NK-92 (cell line): ENCODE measurements around the gene RAB30.
"Not testable (repeated sequence)": the region's sequence is repeated elsewhere in the genome, so short reads cannot be mapped to it uniquely, and the experiment has no call there.

ENCODE experiments used
- DNase-seq: peaks from one replicate; lab custom pipeline; 2025; ENCODE audit not compliant: unreplicated experiment; lab: John Stamatoyannopoulos, UW

The RAB30 gene

DNA sequence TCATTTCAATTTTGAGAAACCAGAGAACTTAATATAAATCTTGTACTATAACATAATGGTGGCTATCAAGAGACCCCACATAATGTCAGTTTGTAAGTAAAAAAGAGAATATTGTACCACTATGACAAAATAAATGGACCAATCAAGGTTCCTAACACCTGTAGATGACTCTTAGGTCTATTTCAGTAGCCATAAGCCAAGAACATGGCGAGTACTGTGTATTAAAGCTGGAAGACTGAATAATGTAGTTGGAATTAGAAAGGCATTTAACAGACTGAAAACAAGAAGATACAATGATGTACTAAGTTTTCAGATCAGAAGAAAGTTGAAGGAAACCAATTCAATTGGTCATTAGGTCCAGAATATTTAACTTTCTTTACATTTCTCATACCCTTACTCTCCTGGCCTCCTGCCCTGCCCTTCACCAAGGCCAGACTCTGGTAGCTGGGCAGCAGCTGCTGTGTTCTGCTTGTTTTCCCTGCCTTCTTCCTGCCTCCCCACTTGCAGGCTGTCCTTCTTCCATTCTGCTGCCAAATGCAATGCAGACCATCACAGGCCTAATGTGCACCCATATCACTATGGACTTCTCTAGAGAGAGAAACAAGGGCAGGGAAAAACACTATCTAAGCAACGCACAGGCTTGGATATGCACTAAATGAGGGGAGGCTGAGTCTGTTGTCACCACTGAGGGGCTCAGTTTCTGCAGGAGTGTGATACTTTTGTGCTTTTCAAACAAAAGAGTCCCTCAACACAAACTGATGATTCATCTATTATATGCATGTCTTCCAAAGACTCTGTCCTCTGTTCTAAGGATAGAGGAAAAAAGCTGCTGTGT lies 60.1 kb downstream of the RAB30 start:
- no peak for DNase-seq

DNA sequence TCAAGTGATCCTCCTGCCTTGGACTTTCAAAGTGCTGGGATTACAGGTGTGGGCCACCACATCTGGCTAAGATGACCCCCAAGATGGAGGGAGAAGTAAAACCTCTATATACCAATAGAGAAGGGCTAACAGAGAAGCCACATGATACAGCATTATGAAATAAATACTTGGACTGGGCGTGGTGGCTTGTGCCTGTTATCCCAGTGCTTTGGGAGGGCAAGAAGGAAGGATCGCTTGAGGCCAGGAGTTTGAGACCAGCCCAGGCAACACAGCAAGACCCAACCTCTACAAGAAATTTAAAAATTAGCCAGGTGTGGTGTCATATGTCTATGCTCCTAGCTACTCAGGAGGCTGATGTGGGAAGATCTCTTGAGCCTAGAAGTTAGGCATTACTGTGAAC lies 61.7 kb downstream of the RAB30 start:
- no peak for DNase-seq

DNA sequence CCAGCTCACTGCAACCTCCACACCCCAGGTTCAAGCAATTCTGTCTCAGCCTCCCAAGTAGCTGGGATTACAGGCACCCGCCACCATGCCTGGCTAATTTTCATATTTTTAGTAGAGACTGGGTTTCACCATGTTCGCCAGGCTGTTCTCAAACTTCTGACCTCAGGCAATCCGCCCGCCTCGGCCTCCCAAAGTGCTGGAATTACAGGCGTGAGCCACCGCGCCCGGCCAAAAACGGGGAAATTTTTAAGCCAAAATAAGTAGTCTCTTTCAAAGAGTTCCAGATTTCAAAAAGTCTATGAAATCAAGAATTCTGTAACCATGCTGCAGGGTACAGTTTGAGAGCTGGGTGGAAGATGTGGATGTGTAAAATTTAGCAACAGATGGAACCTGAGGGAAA lies 62.6 kb downstream of the RAB30 start:
- DNase-seq = not testable (repeated sequence)

DNA sequence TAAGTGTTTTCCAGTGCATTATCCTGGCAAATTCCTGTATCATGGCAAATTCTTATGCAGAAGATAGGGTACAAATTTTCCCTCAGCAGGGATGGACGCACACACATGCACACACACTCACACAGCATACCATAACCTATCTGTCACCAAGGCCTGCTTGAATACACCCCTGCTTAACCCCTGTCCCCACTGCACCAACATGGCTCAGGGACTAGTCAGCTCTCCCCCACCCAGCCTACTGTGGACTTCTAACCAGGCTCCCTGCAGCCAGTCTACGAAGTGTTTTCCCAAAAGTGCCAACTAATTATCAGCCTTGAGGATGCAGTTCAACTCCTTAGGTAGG lies 63.1 kb downstream of the RAB30 start:
- DNase-seq = no peak

DNA sequence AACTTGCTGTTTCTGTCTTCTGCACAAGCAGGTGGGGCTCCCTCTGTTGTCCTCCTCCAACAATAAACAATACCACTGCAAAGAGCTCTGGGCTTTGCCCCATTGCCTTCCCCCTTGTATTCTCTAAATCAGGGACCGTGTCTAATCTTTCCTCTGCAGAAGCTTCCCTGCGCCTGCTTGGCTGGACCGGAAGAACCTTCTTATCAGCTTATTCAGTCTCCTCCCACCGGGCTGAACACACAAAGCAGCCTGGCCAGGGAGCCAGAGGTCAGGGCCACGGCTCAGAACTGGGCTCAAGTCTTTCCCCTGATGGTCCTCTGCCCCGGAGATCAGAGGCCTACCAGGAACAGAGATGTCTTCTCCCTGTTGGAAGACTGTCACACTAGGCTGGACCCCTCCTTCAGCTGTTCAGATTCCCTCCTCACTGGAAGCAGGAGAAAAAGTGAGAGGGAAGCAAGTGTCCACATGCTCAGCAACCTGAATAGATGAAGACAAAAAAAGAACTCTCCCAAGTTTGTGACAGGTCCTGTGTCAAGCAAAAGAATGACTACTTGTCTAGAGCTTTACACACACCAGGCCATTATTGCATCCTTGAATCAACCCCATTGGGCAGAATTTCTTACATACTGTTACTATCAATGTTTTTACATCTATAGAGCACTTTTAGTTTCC lies 63.7 kb downstream of the RAB30 start:
- no peak for DNase-seq

DNA sequence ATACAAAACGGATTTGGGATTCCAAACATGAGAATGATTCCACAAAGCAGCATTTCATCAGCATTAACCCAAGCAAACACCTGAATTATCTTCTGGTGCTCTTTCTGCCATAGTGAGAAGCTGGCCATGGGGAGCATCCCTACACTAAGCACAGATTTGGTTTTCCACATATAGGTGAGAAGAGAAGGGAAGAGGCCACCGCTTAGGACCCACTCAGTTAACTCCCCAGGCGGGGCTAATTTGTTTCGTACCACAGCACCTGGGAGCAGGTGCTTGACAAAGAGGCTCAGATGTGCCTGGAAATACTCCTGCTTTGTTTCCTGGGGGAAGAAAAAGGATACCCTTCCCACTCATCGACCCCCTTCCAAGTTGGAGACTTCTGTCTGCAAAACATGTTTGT lies 64.2 kb downstream of the RAB30 start:
- DNase-seq = no peak

DNA sequence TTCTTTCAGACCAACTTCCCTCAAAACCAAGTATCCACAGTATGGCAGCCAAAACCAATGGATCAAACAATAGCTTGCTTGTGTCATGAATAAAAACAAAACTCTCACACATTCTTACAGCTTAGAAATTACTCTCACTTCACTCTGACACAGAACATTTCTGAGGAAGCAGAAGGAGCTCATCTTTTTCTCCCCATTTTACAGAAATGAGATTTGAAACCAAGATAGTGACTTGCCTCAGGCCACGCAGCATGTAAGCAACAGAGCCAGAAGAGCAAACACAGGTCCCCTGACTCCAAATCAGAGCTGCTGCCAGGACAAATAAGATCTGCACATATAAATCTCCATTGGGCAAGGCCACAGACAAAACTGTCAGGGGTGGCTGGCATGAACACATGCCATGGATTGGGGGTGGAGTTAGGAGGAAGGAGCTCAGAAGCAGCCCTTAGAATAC lies 64.8 kb downstream of the RAB30 start:
- DNase-seq = no peak

DNA sequence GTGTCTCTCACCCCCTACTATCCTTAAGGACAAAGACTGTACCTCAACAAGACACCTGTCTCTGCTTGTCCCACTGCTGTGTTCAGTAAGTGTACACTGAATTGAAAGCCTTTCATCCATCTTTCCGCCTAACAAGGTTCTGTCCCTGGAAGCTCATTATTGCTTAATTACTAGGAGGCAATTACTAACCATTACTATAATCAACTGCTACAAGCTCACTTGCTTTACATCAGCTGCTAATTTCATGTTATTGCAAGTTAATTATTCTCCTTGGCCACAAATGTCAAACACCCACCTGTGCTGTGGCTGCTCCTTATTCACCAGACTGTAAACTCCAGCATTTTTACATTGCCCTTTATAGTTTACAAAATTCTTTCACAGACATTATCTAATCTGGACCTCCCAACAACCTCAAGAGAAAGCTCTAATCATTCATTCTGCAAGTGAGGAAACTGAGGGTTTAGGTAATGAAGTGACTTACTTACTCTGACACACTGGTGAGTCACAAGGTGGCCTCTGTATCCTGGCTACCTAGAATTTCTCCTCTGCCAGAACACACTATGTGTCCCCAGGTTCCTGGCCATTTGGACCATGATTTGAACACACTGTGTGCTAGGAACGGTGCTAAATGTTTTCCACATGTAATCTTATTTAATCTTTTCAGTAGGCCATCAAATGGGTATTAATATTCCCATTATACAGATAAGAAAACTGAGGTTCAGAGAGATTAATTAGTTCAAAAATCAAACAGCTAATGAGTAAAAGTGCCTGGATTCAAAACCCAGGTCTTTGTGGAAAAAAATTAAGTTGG lies 66.7 kb downstream of the RAB30 start:
- no peak for DNase-seq

DNA sequence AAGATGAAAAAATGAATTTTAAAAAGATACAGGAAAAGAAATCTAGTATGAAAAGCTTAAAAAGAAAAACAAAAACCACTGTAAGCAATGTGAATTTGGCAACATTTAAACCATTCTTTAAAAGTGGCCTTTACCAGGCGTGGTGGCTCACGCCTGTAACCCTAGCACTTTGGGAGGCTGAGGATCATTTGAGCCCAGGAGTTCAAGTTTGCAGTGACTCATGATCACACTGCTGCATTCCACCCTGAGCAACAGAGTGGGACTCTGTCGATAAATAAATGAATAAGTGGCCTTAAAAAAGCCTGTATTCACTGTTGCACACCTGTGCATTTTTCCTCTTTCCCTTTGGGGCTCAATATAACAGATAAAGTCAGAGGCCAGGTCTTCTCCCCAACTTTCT lies 69.2 kb downstream of the RAB30 start:
- no peak for DNase-seq

DNA sequence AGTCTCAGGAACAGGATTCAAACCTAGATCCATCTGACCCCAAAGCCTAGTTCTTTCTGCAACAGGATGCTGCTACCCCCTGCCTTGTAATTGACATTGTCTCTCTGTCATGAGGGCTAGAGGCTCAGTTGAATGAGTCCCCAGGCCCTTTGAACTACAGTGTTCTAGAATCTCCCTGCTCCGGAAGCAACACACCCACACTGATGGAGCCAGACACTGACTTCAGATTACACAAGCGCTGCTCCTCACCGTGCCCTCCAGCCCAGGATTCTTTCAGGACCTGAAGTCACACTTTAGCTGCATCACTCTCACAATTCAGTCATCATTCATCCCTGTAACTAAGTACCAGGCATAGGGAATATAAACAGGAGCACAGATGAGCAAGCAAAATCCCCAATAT lies 69.6 kb downstream of the RAB30 start:
- no peak for DNase-seq

DNA sequence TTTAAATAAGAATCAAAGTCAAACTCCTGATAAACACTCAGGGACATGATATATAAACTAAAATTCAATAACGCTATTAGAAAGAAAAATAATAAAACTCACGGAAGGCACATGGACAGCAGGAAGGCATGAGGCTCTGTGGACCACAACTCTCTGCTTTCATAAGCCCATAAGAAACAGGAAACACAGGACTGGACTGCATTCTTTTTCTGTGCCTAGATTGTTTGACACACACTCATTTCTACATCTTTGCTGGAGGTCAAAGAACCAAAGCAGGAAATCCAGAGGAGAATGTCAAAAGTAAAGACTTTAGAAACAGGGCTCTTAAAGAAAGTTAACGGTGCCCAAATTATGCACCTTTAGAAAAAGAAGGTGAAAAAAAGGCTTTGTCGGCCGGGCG lies 71.3 kb downstream of the RAB30 start:
- no peak for DNase-seq

DNA sequence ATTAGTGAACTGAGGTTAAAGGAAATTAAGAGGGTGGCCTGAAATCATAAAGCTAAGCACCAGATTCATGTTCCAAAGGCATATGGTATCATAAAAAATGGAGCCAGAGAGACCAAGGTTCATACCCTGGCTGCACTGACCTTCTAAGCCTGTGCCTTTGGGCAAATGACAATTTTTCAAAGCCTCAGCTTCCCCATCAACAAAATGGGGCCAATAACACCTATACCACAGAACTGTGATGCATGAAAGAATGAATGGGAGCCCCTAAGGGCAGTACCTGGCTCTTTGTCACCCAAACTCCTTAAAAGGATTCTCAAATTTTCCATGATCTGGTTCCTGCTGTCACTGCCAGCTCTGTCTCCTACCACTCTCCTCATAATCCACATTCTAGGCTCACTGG lies 72.5 kb downstream of the RAB30 start:
- no peak for DNase-seq

DNA sequence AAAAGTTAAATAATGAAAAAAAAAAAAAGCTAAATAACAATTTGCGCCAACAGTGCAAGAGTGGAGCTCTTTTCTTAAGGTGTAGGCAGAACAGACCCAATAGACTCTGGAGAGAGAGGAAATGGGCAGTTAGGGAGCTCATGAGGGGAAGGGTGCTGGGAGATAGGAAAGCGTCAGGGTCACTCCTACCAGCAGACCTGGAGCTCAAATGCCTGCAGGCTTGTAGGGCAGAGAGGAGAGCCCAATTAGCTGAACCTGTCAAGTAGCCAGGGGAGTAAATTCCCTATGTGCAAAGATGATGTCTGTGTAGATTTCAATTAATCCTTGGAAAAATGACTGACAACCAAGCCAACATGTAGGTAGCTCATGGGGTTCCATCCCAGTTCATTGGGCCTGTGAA lies 73.0 kb downstream of the RAB30 start:
- no peak for DNase-seq

DNA sequence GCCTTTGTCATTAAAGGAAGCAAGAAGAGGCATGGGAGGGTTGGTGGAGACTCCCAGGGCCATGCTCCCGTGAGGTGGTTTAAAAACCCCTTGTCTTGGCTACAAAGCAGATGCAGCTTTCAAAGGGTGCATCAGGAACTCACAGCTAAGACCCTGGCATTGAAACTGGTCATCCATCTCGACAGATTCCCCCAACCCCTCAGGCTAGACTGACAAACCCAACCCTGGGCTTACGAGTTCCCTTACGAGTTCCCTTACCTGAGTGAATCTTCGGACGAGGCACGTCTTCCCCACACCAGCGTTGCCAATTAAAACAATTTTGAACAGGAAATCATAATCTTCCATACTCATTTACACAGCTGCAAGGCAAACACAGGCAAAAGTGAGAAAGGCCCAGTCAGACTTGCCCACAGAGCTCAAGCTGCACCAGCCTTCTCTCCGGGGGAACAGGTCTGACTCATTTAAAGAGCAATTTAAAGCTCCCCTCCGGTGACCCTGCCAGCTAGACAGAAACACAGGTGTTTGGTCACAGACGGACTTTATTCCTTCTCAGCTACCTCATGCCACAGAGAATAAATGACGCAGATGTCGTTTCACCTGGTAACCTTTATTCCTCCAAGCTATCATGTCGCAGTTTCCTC lies 74.6 kb downstream of the RAB30 start:
- no peak for DNase-seq

DNA sequence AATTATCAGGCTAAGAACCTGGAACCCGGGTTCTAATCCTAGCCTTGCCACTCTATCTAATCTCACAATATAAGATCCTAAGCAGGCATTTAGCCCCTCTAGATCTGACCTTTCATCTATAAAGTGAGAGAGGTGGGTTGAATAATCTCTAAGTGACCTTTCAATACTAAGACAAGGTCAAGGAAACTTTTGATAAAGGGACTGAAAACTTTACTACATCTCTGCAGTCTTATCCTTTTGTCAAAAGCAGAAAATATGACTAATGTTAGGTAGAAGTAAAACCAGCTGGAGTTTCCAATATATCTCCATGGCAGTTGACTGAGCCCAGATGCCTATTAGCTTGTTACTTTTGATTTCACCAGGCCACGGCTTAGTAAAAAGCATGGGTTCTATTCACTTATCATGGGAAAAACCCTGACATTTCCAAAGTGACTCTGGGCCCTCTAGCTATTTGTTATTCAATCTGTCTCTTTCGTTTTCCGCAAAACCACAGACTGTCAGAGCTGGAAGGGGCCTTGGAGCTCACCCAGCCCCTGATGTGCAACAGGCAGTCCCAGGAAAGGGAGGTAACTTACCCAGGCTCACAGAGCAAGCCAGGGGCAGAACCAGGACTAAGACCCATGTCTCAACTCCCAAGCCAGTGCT lies 75.8 kb downstream of the RAB30 start:
- DNase-seq = no peak

DNA sequence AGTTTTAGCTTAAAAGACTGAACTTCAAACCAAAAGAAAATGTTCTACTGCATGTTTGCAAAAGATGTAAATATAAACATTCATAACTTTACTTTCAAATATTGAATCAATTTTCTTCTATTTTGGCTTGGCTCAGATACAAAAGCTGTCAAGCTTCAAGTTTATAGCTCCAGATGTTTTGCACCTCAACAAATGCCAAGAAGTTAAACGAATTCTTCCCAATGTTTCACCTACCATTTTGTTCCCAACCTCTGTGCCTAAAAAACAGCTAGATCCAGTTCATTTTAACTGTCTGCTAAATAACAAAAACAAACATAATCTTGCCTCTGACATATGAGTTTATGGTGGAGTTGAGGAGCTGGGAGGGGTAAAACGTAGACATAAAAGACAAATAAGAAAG lies 76.5 kb downstream of the RAB30 start:
- DNase-seq = no peak

DNA sequence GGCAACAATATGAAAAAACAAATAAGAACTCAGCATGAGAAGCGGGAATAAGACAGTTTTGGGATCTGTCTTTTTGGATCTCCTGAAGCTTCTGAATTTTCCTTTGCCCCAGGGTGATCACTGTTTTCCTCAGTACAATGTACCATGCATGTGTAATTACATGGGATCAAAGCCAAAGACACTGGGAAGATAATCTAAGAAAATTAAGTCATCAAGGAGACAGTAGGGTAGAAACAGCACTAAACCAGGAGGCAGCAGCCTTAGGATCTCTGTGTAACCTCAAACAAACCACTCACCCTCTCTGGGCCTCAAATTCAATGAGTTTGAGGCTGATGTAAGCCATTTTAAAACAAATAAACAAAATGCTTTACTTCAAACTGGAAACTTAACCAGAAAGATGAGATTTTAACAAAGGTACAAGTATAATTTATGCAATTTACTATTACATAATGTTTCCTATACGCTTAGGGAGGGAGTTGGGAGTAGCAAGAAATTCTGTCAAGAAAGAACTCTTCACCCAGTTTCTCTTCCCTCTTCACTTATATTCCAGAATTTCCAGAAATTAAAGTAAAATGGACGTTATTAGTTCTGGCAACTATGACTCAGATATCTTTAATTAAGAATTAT lies 77.0 kb downstream of the RAB30 start:
- no peak for DNase-seq

DNA sequence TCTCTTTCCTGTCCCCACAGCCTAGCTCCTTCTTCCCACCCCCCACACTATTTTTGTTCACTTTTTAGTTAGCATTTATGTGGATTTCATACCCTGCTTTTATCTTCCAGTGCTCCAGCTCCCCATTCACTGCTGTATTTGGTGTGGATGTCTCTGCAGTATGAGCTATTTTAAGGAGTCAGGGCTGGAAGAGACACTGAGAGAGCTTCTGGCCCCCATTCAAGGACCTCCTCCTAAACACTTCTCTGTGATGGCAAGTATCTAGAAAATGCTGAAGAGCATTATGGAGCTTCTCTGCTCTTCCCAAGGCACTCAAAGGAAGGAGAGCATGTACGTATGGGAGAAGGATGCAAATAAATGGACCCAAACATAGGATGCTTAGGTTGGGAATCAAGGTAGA lies 79.5 kb downstream of the RAB30 start:
- no peak for DNase-seq

DNA sequence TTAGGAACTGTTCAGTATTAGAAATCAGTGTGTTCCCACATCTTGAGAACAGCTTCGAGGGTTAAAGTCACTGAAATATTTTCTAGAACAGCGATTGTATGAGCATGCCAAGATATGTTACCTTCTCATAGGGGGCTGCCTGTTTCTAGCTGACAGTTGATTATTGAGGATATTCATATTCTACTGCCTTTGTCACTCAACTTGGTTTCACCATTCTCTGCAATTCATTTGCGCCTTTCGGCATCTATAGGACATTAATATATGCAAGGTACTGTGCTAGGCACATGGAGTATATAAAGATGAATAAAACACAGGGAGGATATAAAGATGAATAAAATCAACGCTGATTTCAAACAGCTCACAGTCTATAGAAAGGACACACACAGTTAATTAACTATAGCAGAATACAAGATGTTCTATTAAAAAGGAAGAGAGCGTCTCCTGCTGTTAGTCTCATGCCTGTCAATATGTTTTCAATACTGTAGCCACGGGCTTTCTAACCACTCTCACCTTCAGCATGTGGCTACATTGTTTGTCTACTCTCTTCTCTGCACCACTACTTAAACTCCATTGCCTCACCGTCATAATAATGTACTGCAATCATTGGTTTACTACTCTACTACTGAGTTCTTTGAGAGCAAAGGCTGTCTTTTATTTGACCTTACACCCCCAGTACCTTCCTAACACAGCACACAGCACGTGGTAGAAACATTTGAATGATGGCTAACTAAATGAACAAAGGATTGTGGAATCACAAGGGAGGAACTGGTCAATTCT lies 81.9 kb downstream of the RAB30 start:
- DNase-seq = no peak
